Measurements from ENCODE around the gene CFD.
A peak's percentile ranks its signal among the peaks of the same experiment; 100 is the strongest.

Gene CFD

DNA sequence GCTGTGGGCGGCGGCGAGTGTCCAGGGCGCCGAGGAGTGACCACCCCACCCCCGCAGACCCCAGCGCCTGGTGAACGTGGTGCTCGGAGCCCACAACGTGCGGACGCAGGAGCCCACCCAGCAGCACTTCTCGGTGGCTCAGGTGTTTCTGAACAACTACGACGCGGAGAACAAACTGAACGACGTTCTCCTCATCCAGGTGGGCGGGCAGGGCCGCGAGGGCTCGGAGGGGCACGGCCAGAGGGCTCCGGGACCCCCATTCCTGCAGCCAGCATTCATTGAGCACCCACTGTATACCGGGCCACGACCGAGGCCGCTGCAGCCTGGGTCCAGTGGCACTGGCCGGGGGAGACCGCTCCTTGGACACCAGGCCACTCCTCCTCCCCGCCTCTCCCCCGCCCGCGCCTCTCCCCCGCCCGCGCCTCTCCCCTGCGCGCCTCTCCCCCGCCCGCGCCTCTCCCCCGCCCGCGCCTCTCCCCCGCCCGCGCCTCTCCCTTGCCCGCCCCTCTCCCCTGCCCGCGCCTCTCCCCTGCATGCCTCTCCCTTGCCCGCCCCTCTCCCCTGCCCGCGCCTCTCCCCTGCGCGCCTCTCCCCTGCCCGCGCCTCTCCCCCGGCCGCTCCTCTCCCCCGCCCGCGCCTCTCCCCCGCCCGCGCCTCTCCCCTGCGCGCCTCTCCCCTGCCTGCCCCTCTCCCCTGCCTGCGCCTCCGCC, 15.5 kb upstream of the CFD start:
- Histone ChIP-seq H3K9me3 (ENCODE audit: control insufficient read depth, insufficient read depth, low read depth, low read length) (no peaks in the 10 kb centered on the region), H3K36me3 (ENCODE audit: control insufficient read depth in 2 of 2, insufficient read depth in 1 of 2, low read length in 2 of 2) (no peaks in the 10 kb centered on the region), H3K4me3 (ENCODE audit: low read depth, low read length) (peak overlapping the region; percentile 7; the same call in 1 of the 2 replicates), H3K4me1 (ENCODE audit: control insufficient read depth, insufficient read depth, low read length) (no peaks in the 10 kb centered on the region; the same call in 1 of the 2 replicates), H3K27ac (ENCODE audit: extremely low read depth, low read depth, low read length) (no peak overlapping the region)
- TF ChIP-seq ZNF324 (tag by site-specific recombination; IDR thresholded peaks at IDR 0.05) (no peak), ZNF792 (tag by site-specific recombination; IDR thresholded peaks at IDR 0.05) (peak; percentile 72; the same call in 1 of the 2 replicates), ZNF654 (tag by site-specific recombination; IDR thresholded peaks at IDR 0.05; ENCODE audit: low read depth) (no peak), ZNF394 (tag by site-specific recombination; IDR thresholded peaks at IDR 0.05; ENCODE audit: borderline replicate concordance) (no peak), ZNF138 (tag by site-specific recombination; IDR thresholded peaks at IDR 0.05; ENCODE audit: borderline replicate concordance) (no peak), ZNF610 (tag by site-specific recombination; IDR thresholded peaks at IDR 0.05; ENCODE audit: borderline replicate concordance) (no peak), KLF9 (tag by site-specific recombination; IDR thresholded peaks at IDR 0.05; ENCODE audit: low read depth) (no peak), ZNF140 (tag by site-specific recombination; IDR thresholded peaks at IDR 0.05) (no peak), SP3 (tag by site-specific recombination; IDR thresholded peaks at IDR 0.05) (0 out of 2 replicates have a peak, but pooled peaks have one; percentile 36)
- TF ChIP-seq, protein P1, sequence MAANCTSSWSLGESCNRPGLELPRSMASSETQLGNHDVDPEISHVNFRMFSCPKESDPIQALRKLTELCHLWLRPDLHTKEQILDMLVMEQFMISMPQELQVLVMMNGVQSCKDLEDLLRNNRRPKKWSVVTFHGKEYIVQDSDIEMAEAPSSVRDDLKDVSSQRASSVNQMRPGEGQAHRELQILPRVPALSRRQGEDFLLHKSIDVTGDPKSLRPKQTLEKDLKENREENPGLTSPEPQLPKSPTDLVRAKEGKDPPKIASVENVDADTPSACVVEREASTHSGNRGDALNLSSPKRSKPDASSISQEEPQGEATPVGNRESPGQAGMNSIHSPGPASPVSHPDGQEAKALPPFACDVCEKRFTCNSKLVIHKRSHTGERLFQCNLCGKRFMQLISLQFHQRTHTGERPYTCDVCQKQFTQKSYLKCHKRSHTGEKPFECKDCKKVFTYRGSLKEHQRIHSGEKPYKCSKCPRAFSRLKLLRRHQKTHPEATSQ (tag by site-specific recombination; IDR thresholded peaks at IDR 0.05): no peak
- TF ChIP-seq, protein P2, sequence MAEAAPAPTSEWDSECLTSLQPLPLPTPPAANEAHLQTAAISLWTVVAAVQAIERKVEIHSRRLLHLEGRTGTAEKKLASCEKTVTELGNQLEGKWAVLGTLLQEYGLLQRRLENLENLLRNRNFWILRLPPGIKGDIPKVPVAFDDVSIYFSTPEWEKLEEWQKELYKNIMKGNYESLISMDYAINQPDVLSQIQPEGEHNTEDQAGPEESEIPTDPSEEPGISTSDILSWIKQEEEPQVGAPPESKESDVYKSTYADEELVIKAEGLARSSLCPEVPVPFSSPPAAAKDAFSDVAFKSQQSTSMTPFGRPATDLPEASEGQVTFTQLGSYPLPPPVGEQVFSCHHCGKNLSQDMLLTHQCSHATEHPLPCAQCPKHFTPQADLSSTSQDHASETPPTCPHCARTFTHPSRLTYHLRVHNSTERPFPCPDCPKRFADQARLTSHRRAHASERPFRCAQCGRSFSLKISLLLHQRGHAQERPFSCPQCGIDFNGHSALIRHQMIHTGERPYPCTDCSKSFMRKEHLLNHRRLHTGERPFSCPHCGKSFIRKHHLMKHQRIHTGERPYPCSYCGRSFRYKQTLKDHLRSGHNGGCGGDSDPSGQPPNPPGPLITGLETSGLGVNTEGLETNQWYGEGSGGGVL (tag by site-specific recombination; IDR thresholded peaks at IDR 0.05): no peak
- ChIA-PET POLR2A (no interaction called here), CTCF (interaction anchor here (1.0 kb wide), 1 partner anchor 13 kb away, joined by 3 read pairs; no protein-coding TSS in a partner anchor)

DNA sequence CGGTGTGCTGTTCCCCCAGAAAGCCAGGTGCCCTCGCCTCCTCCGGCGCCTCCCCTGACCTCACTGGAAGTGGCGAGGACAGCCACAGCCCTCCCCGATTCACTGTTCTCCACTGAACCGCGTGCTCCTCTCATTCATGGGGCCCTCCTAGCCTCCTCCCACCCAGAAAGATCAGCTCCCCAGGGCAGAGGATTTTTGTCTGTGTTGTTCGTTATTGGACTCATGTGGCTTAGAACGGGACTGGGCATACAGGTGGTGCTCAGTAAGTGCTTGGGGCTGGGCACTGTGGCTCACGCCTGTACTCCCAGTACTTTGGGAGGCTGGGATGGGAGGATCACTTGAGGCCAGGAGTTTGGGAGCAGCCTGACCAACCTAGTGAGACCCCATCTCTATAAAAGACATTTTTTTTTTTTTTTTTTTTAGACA, 14.9 kb upstream of the CFD start:
- Histone ChIP-seq H3K27ac (ENCODE audit: extremely low read depth, low read depth, low read length) (no peak overlapping the region), H3K9me3 (ENCODE audit: control insufficient read depth, insufficient read depth, low read depth, low read length) (no peaks in the 10 kb centered on the region), H3K36me3 (ENCODE audit: control insufficient read depth in 2 of 2, insufficient read depth in 1 of 2, low read length in 2 of 2) (no peaks in the 10 kb centered on the region), H3K4me3 (ENCODE audit: low read depth, low read length) (no peak overlapping the region), H3K4me1 (ENCODE audit: control insufficient read depth, insufficient read depth, low read length) (no peaks in the 10 kb centered on the region; the same call in 1 of the 2 replicates)
- CTCF ChIA-PET: no interaction called here
- POLR2A ChIA-PET: no interaction called here
- TF ChIP-seq, protein P3, sequence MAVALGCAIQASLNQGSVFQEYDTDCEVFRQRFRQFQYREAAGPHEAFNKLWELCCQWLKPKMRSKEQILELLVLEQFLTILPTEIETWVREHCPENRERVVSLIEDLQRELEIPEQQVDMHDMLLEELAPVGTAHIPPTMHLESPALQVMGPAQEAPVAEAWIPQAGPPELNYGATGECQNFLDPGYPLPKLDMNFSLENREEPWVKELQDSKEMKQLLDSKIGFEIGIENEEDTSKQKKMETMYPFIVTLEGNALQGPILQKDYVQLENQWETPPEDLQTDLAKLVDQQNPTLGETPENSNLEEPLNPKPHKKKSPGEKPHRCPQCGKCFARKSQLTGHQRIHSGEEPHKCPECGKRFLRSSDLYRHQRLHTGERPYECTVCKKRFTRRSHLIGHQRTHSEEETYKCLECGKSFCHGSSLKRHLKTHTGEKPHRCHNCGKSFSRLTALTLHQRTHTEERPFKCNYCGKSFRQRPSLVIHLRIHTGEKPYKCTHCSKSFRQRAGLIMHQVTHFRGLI (tag by site-specific recombination; IDR thresholded peaks at IDR 0.05): no peak
- TF ChIP-seq ZNF121 (tag by site-specific recombination; IDR thresholded peaks at IDR 0.05) (peak; percentile 86; the same call in 1 of the 2 replicates), ZNF221 (tag by site-specific recombination; IDR thresholded peaks at IDR 0.05; ENCODE audit: borderline replicate concordance) (no peak), HOXD13 (CRISPR knock-in tag; IDR thresholded peaks at IDR 0.05; ENCODE audit: borderline replicate concordance) (no peak), ZNF223 (tag by site-specific recombination; IDR thresholded peaks at IDR 0.05) (no peak), ZNF707 (tag by site-specific recombination; IDR thresholded peaks at IDR 0.05) (no peak), ZFHX2 (tag by site-specific recombination; conservative IDR thresholded peaks at IDR 0.05) (0 out of 2 replicates have a peak, but pooled peaks have one; percentile 20), ZNF292 (tag by site-specific recombination; IDR thresholded peaks at IDR 0.05; ENCODE audit: borderline replicate concordance, low read depth) (no peak), KLF1 (tag by site-specific recombination; IDR thresholded peaks at IDR 0.05) (peak; percentile 78), ZNF335 (tag by site-specific recombination; conservative IDR thresholded peaks at IDR 0.05) (no peak), WT1 (tag by site-specific recombination; IDR thresholded peaks at IDR 0.05) (peak; percentile 23; the same call in 1 of the 2 replicates), GLIS1 (tag by site-specific recombination; IDR thresholded peaks at IDR 0.05) (peak; percentile 43; the same call in 1 of the 2 replicates)
- TF ChIP-seq, protein P4, sequence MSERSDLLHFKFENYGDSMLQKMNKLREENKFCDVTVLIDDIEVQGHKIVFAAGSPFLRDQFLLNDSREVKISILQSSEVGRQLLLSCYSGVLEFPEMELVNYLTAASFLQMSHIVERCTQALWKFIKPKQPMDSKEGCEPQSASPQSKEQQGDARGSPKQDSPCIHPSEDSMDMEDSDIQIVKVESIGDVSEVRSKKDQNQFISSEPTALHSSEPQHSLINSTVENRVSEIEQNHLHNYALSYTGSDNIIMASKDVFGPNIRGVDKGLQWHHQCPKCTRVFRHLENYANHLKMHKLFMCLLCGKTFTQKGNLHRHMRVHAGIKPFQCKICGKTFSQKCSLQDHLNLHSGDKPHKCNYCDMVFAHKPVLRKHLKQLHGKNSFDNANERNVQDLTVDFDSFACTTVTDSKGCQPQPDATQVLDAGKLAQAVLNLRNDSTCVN (tag by site-specific recombination; optimal IDR thresholded peaks at IDR 0.05): no peak
- TF ChIP-seq, protein P5, sequence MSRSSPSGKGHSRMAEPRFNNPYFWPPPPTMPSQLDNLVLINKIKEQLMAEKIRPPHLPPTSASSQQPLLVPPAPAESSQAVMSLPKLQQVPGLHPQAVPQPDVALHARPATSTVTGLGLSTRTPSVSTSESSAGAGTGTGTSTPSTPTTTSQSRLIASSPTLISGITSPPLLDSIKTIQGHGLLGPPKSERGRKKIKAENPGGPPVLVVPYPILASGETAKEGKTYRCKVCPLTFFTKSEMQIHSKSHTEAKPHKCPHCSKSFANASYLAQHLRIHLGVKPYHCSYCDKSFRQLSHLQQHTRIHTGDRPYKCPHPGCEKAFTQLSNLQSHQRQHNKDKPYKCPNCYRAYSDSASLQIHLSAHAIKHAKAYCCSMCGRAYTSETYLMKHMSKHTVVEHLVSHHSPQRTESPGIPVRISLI (tag by site-specific recombination; IDR thresholded peaks at IDR 0.05): peak; percentile 39; the same call in 1 of the 2 replicates
